Osteocyte (in vitro differentiated cells): ENCODE measurements around the gene TPSAB1. TPM values are rescaled to one million over a fixed set of nuclear protein-coding genes. Genes with fewer than 3 reads are reported as not detected.
"Not testable (repeated sequence)": the region's sequence is repeated elsewhere in the genome, so short reads cannot be mapped to it uniquely, and the experiment has no call there.

Experiments used
- DNase-seq: peaks from one replicate; pipeline ENCODE4 v3.0.0; 2021; ENCODE audit warnings: mixed read lengths; ENCODE audit not compliant: unreplicated experiment; ENCODE audit errors: extremely low spot score
- H3K27ac Mint-ChIP-seq: one replicate; pipeline ENCODE4 v1.8.0; 2021; ENCODE audit warnings: mild to moderate bottlenecking, mixed read lengths; ENCODE audit not compliant: unreplicated experiment
- H3K27me3 Mint-ChIP-seq: one replicate; pipeline ENCODE4 v1.8.0; 2021; ENCODE audit warnings: mixed read lengths; ENCODE audit not compliant: unreplicated experiment
- H3K36me3 Mint-ChIP-seq: one replicate; pipeline ENCODE4 v1.8.0; 2021; ENCODE audit warnings: mixed read lengths; ENCODE audit not compliant: unreplicated experiment
- H3K4me1 Mint-ChIP-seq: one replicate; pipeline ENCODE4 v1.8.0; 2021; ENCODE audit warnings: mixed read lengths; ENCODE audit not compliant: unreplicated experiment
- H3K4me3 Mint-ChIP-seq: one replicate; pipeline ENCODE4 v1.8.0; 2021; ENCODE audit warnings: mild to moderate bottlenecking, moderate library complexity, mixed read lengths; ENCODE audit not compliant: unreplicated experiment
- H3K9me3 Mint-ChIP-seq: one replicate; pipeline ENCODE4 v1.8.0; 2021; ENCODE audit warnings: mixed read lengths; ENCODE audit not compliant: unreplicated experiment
- CTCF ChIP-seq: fragments of 200-600 bp; sonication (generic); IDR thresholded peaks from 2 replicates; pipeline ENCODE4 v1.5.0; 2021; ENCODE audit warnings: antibody characterized with exemption, mild to moderate bottlenecking, moderate library complexity
- total RNA-seq: library from RNA; stranded (reverse); gene quantifications from 2 replicates; pipeline ENCODE4 v1.2.1, GENCODE V29; 2021

The TPSAB1 gene
- total RNA-seq, 1 donor from 2014 or later: not detected

- no peaks in the 10 kb centered on the region for H3K27me3 Mint-ChIP-seq
- DNase-seq: no peak
- H3K4me3 Mint-ChIP-seq: no peak within 1 kb of the TSS
- H3K36me3 Mint-ChIP-seq: peaks cover 3% of the 10 kb centered on the region
- H3K27ac Mint-ChIP-seq: no peak within 1 kb of the TSS
- no peaks in the 10 kb centered on the region for H3K4me1 Mint-ChIP-seq
- no peaks in the 10 kb centered on the region for H3K9me3 Mint-ChIP-seq
- no peak for TF ChIP-seq CTCF
These were observed 15.5 kb upstream of the TPSAB1 start, which contains the start of gene TPSG1 for GRCh38 chr16:1225051-1225451. Gene TPSG1 (minus strand): TSS chr16:1225268. CDS start chr16:1225252, 16 bp downstream.

GRCh38 chr16:1225728-1226311, 14.7 kb upstream of the TPSAB1 start:
- not testable (repeated sequence) for DNase-seq, H3K27me3 Mint-ChIP-seq, H3K4me3 Mint-ChIP-seq, H3K4me1 Mint-ChIP-seq, H3K36me3 Mint-ChIP-seq, H3K9me3 Mint-ChIP-seq, H3K27ac Mint-ChIP-seq

GRCh38 chr16:1226692-1227091, 13.8 kb upstream of the TPSAB1 start:
- H3K4me3 Mint-ChIP-seq, H3K27me3 Mint-ChIP-seq, H3K4me1 Mint-ChIP-seq, DNase-seq, H3K27ac Mint-ChIP-seq, H3K9me3 Mint-ChIP-seq, H3K36me3 Mint-ChIP-seq: not testable (repeated sequence)

- H3K4me3 Mint-ChIP-seq, H3K27ac Mint-ChIP-seq, H3K9me3 Mint-ChIP-seq, H3K36me3 Mint-ChIP-seq, H3K27me3 Mint-ChIP-seq, DNase-seq, H3K4me1 Mint-ChIP-seq: not testable (repeated sequence)
These were observed 12.3 kb upstream of the TPSAB1 start for GRCh38 chr16:1228227-1228626.

GRCh38 chr16:1229476-1229875, 11.0 kb upstream of the TPSAB1 start:
- H3K27ac Mint-ChIP-seq, H3K4me3 Mint-ChIP-seq, H3K9me3 Mint-ChIP-seq, H3K36me3 Mint-ChIP-seq, H3K4me1 Mint-ChIP-seq, DNase-seq, H3K27me3 Mint-ChIP-seq: not testable (repeated sequence)

- H3K4me1 Mint-ChIP-seq, DNase-seq, H3K27ac Mint-ChIP-seq, H3K36me3 Mint-ChIP-seq, H3K9me3 Mint-ChIP-seq, H3K4me3 Mint-ChIP-seq, H3K27me3 Mint-ChIP-seq: not testable (repeated sequence)
These were observed 10.4 kb upstream of the TPSAB1 start, which contains the start of gene TPSB2 for GRCh38 chr16:1230084-1230470. Gene TPSB2 (minus strand): TSS chr16:1230184. CDS start chr16:1229951, 233 bp downstream.

- DNase-seq, H3K9me3 Mint-ChIP-seq, H3K4me3 Mint-ChIP-seq, H3K36me3 Mint-ChIP-seq, H3K27me3 Mint-ChIP-seq, H3K4me1 Mint-ChIP-seq, H3K27ac Mint-ChIP-seq: not testable (repeated sequence)
These were observed 9.9 kb upstream of the TPSAB1 start for GRCh38 chr16:1230471-1231212.

- H3K27ac Mint-ChIP-seq, H3K27me3 Mint-ChIP-seq, H3K9me3 Mint-ChIP-seq, H3K4me1 Mint-ChIP-seq, H3K4me3 Mint-ChIP-seq, DNase-seq, H3K36me3 Mint-ChIP-seq: not testable (repeated sequence)
These were observed 9.2 kb upstream of the TPSAB1 start for GRCh38 chr16:1231301-1231700.

GRCh38 chr16:1232049-1232748, 8.3 kb upstream of the TPSAB1 start:
- H3K27ac Mint-ChIP-seq, H3K36me3 Mint-ChIP-seq, H3K27me3 Mint-ChIP-seq, H3K9me3 Mint-ChIP-seq, H3K4me1 Mint-ChIP-seq, DNase-seq, H3K4me3 Mint-ChIP-seq: not testable (repeated sequence)

- not testable (repeated sequence) for DNase-seq, H3K27me3 Mint-ChIP-seq, H3K36me3 Mint-ChIP-seq
These were observed 3.8 kb upstream of the TPSAB1 start for GRCh38 chr16:1236659-1237058.

More at GRCh38 chr16:1236659-1237058, 3.8 kb upstream of the TPSAB1 start:
- H3K27ac Mint-ChIP-seq, H3K9me3 Mint-ChIP-seq, H3K4me3 Mint-ChIP-seq, H3K4me1 Mint-ChIP-seq: not testable (repeated sequence)
